Measurements from ENCODE around the gene CNTNAP2.
"Not testable (repeated sequence)": the region's sequence is repeated elsewhere in the genome, so short reads cannot be mapped to it uniquely, and the experiment has no call there.

The CNTNAP2 gene

DNA sequence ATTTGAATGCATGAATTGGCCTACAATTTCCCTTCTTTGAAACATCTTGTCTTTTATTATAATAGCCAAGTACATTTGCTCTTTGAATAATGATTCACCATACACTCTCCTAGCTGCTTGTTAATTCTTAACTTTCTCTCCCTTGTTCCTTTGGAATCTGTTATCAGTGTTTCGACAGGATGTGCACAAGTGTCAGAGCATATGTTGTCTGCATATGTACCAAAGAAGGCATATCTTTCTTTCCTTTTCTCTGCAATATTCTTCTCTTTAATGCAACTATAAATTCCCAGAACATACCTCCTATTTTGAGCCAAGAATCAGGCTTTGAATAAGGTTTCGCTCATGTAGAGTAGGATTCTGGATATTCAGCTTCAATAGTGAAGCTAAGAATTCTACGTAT is 1625.7 kb downstream of the CNTNAP2 start:
- ATAC-seq (replicated peaks) (no peak), DNase-seq (no peak)
- no peaks in the 10 kb centered on the region for H3K36me3 Mint-ChIP-seq
- H3K9me3 Mint-ChIP-seq = peaks cover 6 to 11% of the 10 kb centered on the region in 2 donors
- H3K27ac Mint-ChIP-seq = no peak overlapping the region
- peaks cover 0 to 2% of the 10 kb centered on the region in 2 donors for H3K4me1 Mint-ChIP-seq
- H3K27me3 Mint-ChIP-seq = no peaks in the 10 kb centered on the region
- H3K4me3 Mint-ChIP-seq = no peak overlapping the region

- Mint-ChIP-seq H3K4me1 (no peaks in the 10 kb centered on the region), H3K4me3 (no peak overlapping the region), H3K36me3 (no peaks in the 10 kb centered on the region), H3K27me3 (no peaks in the 10 kb centered on the region), H3K9me3 (no peaks in the 10 kb centered on the region), H3K27ac (no peak overlapping the region)
- DNase-seq (no peak), ATAC-seq (replicated peaks) (no peak)
These were observed 1639.7 kb downstream of the CNTNAP2 start for GRCh38 chr7:147756300-147756699.

GRCh38 chr7:147759327-147759943 is 1642.8 kb downstream of the CNTNAP2 start:
- Mint-ChIP-seq H3K4me3 (no peak overlapping the region), H3K27me3 (no peaks in the 10 kb centered on the region), H3K36me3 (no peaks in the 10 kb centered on the region), H3K27ac (no peak overlapping the region), H3K9me3 (peaks cover 0 to 5% of the 10 kb centered on the region in 2 donors), H3K4me1 (no peaks in the 10 kb centered on the region)
- no peak for ATAC-seq (replicated peaks)
- DNase-seq = no peak

GRCh38 chr7:147765301-147765700 is 1648.7 kb downstream of the CNTNAP2 start:
- Mint-ChIP-seq H3K4me3 (no peak overlapping the region), H3K36me3 (no peaks in the 10 kb centered on the region), H3K27ac (no peak overlapping the region), H3K4me1 (no peaks in the 10 kb centered on the region), H3K27me3 (no peaks in the 10 kb centered on the region), H3K9me3 (peaks cover 0 to 5% of the 10 kb centered on the region in 2 donors)
- ATAC-seq (replicated peaks) (no peak), DNase-seq (no peak)

- H3K4me3 Mint-ChIP-seq = no peak overlapping the region
- H3K36me3 Mint-ChIP-seq = no peaks in the 10 kb centered on the region
- no peaks in the 10 kb centered on the region for H3K4me1 Mint-ChIP-seq
- DNase-seq = no peak
- no peak overlapping the region for H3K27ac Mint-ChIP-seq
- H3K27me3 Mint-ChIP-seq = no peaks in the 10 kb centered on the region
- ATAC-seq (replicated peaks) = peak in 1 of 2 donors; percentile 64
- H3K9me3 Mint-ChIP-seq = no peaks in the 10 kb centered on the region
These were observed 1654.7 kb downstream of the CNTNAP2 start for GRCh38 chr7:147771344-147771743.

GRCh38 chr7:147774461-147774860 is 1657.9 kb downstream of the CNTNAP2 start:
- DNase-seq = no peak
- no peak for ATAC-seq (replicated peaks)
- H3K9me3 Mint-ChIP-seq = no peaks in the 10 kb centered on the region
- H3K36me3 Mint-ChIP-seq = no peaks in the 10 kb centered on the region
- H3K27ac Mint-ChIP-seq = no peak overlapping the region
- H3K27me3 Mint-ChIP-seq = no peaks in the 10 kb centered on the region
- no peaks in the 10 kb centered on the region for H3K4me1 Mint-ChIP-seq
- no peak overlapping the region for H3K4me3 Mint-ChIP-seq

GRCh38 chr7:147775516-147776284 is 1659.1 kb downstream of the CNTNAP2 start:
- no peak overlapping the region for H3K27ac Mint-ChIP-seq
- DNase-seq (no peak), ATAC-seq (replicated peaks) (no peak)
- H3K27me3 Mint-ChIP-seq = no peaks in the 10 kb centered on the region
- no peak overlapping the region for H3K4me3 Mint-ChIP-seq
- no peaks in the 10 kb centered on the region for H3K4me1 Mint-ChIP-seq
- no peaks in the 10 kb centered on the region for H3K9me3 Mint-ChIP-seq
- H3K36me3 Mint-ChIP-seq = no peaks in the 10 kb centered on the region

DNA sequence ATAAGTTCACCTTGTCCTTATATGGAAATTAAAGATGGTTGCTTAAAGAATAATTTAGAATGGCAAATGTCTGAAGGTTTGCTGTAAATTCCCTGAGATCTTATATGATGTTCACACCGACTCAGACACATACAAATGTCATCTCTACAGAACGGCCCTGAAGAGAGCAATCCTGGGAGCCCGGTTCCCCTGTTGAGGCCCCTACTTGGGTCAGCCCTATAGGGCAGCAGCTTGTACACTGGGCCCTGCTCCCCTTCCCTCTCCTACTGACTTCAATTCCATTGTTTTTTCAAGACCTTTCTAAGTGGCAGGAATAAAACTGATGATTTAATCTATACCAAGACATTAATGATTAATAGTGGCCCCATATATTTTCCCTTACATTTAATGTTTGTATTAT is 1660.7 kb downstream of the CNTNAP2 start:
- Mint-ChIP-seq H3K4me3 (no peak overlapping the region), H3K36me3 (no peaks in the 10 kb centered on the region), H3K4me1 (no peaks in the 10 kb centered on the region), H3K9me3 (no peaks in the 10 kb centered on the region), H3K27ac (no peak overlapping the region), H3K27me3 (no peaks in the 10 kb centered on the region)
- ATAC-seq (replicated peaks) = no peak
- DNase-seq = no peak

DNA sequence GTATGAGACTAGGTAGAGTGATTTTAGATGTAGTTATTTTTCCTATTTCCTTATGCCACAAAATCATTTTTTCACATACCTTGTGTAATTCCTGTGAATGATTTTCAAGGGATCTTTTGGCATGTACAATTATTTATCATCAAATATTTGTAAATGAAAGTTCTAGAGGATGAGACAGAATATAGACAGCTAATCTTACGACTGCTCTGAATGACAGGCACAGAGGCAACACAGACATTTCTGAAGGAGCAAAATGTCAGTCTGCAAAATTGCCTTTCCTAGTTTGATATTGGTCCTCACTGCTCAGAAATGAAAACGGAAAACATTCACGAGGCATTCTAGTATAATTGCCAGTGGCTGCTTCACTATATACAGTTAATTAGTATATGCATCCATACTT is 1663.3 kb downstream of the CNTNAP2 start:
- DNase-seq (no peak), ATAC-seq (replicated peaks) (no peak)
- Mint-ChIP-seq H3K4me3 (no peak overlapping the region), H3K4me1 (no peaks in the 10 kb centered on the region), H3K27me3 (no peaks in the 10 kb centered on the region), H3K36me3 (no peaks in the 10 kb centered on the region), H3K9me3 (peaks cover 0 to 2% of the 10 kb centered on the region in 2 donors), H3K27ac (no peak overlapping the region)

DNA sequence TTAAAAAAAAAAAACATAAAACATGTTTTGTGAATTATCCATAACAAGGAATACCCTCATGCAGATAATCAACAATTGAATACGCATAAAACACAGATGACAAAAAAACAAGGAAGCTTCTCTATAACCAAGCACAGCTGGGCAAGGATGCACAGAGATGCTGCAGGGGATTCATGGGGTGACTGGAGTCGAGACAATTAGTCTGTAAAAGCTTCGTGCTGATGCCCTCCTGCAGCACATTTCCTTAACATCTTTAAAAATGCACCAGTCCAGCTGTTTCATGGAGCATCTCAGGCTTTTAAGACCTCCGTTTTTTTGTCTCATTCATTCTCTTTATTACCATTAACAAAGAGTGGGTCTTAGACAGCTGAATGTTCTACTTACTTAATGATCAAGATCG is 1680.0 kb downstream of the CNTNAP2 start:
- Mint-ChIP-seq H3K4me1 (no peaks in the 10 kb centered on the region), H3K36me3 (no peaks in the 10 kb centered on the region), H3K27me3 (no peaks in the 10 kb centered on the region), H3K27ac (no peak overlapping the region), H3K9me3 (no peaks in the 10 kb centered on the region), H3K4me3 (no peak overlapping the region)
- DNase-seq (no peak), ATAC-seq (replicated peaks) (no peak)

DNA sequence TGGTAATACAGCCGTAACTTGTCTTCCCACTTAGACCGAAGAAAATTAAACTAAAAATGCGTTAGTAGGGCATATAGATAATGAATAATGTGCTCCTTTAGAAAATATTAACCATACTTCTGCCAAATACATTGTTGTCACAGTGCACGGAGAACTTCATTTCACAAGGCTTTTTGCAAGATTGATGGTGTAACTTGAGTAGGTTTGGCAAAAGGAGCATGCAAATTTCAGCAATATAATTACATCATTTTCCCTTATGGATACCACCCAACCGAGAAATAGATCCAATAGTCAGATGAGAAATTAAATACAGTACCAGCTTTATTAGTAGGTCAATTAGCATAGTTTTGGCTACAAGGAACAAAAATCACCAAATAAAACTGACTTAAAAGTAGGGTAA is 1681.4 kb downstream of the CNTNAP2 start:
- Mint-ChIP-seq H3K9me3 (no peaks in the 10 kb centered on the region), H3K36me3 (no peaks in the 10 kb centered on the region), H3K4me1 (no peaks in the 10 kb centered on the region), H3K4me3 (no peak overlapping the region), H3K27me3 (no peaks in the 10 kb centered on the region), H3K27ac (no peak overlapping the region)
- ATAC-seq (replicated peaks) = no peak
- no peak for DNase-seq

- not testable (repeated sequence) for ATAC-seq (replicated peaks); DNase-seq; H3K36me3 Mint-ChIP-seq; H3K27me3 Mint-ChIP-seq; H3K4me1 Mint-ChIP-seq; H3K27ac Mint-ChIP-seq; H3K4me3 Mint-ChIP-seq; H3K9me3 Mint-ChIP-seq
These were observed 1685.2 kb downstream of the CNTNAP2 start for GRCh38 chr7:147801762-147802161.

DNA sequence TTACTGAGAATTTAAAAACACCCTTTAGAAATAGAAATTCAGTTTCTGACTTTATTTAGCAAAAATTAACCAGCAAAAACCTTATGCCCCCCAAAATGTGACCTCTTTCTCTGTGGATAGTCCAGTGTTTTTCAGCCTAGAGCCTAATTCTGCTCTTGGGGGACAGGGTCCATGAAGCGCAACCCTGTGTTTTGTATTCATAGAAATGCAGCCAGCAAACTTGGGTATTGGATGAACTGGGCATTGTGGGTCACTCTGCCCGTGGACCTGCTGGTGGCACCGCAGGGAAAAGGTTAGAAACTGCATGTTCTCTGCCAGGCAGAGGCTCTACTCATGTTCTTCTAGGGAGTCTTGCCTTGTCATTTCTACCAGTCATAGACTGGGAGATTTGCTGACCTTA is 1686.5 kb downstream of the CNTNAP2 start:
- no peak overlapping the region for H3K4me3 Mint-ChIP-seq
- no peak overlapping the region for H3K27ac Mint-ChIP-seq
- no peak for ATAC-seq (replicated peaks)

DNA sequence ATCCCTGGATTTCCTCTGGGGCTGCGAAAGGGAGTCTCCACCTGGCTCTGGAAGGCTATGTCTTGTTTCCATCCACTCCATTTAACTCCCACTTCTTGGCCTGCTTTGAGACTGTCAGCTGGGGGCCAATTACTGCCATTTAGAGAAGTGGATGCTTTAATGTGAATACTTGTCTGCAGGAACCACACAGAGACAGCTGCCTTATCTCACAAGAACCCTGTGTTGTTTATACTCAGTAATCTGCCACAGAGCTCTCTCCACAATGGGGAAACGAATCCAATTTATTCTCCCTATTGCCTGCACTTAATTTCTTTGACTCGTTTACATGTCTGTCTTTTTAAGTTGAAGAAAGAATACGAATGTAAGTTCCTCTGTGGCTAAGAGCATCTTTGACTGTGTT is 1687.0 kb downstream of the CNTNAP2 start:
- Mint-ChIP-seq H3K27ac (no peak overlapping the region), H3K9me3 (peaks cover 4% of the 10 kb centered on the region in 2 donors), H3K27me3 (no peaks in the 10 kb centered on the region), H3K36me3 (no peaks in the 10 kb centered on the region), H3K4me3 (no peak overlapping the region), H3K4me1 (no peaks in the 10 kb centered on the region)
- DNase-seq = no peak
- no peak for ATAC-seq (replicated peaks)

More for the DNA sequence above, 1686.5 kb downstream of the CNTNAP2 start:
- Mint-ChIP-seq H3K36me3 (no peaks in the 10 kb centered on the region), H3K4me1 (no peaks in the 10 kb centered on the region), H3K27me3 (no peaks in the 10 kb centered on the region), H3K9me3 (peaks cover 4% of the 10 kb centered on the region in 2 donors)
- no peak for DNase-seq

DNA sequence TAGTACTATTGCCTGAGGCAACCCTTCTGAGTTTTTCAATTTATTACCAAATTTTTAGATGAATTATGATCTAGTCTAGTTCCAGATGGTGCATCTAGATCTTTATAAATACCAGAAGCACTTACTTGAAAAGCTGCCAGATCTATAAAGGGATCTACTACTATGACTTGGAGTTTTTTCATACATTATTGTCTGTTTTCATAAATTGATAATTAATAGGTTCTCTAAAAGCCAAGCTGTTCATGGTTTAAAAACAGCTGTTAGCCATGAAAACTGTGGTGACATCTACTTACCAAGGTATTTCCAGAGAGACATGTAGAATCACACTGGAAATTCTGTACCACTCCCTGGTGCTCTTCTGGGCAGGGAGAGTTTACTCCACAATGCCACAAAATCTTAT is 1687.4 kb downstream of the CNTNAP2 start:
- Mint-ChIP-seq H3K27me3 (no peaks in the 10 kb centered on the region), H3K4me3 (no peak overlapping the region), H3K36me3 (no peaks in the 10 kb centered on the region), H3K27ac (no peak overlapping the region), H3K4me1 (no peaks in the 10 kb centered on the region), H3K9me3 (peaks cover 4% of the 10 kb centered on the region in 2 donors)
- DNase-seq = no peak
- ATAC-seq (replicated peaks) = no peak

All from stimulated activated naive B cell treated with anti-CD40 and anti-IgM and Interleukin-4, amounts not matched to agents 10 μg/mL and 1 μg/mL and 100 μg/mL, for 72 hours (primary cell).